Tibial nerve (tissue), 4 donors: ENCODE results near the gene SCN3A.

Source experiments
- CTCF ChIP-seq, 5 experiments: fragments of 200-600 bp in 3 of 5; fragments of 450-650 bp in 2 of 5; sonication (generic) in 3 of 5; IDR thresholded peaks; one replicate each; pipeline ENCODE4 v1.5.1; 2016 to 2019; ENCODE audit warnings: antibody characterized with exemption in 5 of 5, mild to moderate bottlenecking in 3 of 5, moderate library complexity in 2 of 5
- EP300 ChIP-seq, 2 donors: sonication (generic); formaldehyde crosslinking; IDR thresholded peaks; one replicate each; pipeline ENCODE4 v1.6.1; 2017; ENCODE audit warnings: antibody characterized with exemption in 2 of 2, mild to moderate bottlenecking in 1 of 2
- POLR2A ChIP-seq, 2 donors: fragments of 450-650 bp; IDR thresholded peaks; one replicate each; pipeline ENCODE4 v1.6.1; 2017; ENCODE audit warnings: antibody characterized with exemption in 2 of 2, mild to moderate bottlenecking in 2 of 2, moderate library complexity in 2 of 2

GRCh38 chr2:165239856-165240515, 36.1 kb upstream of the SCN3A start:
- no peak for TF ChIP-seq CTCF (IDR thresholded peaks at IDR 0.05)
- no peak for TF ChIP-seq POLR2A (IDR thresholded peaks at IDR 0.05)
- no peak for TF ChIP-seq EP300 (IDR thresholded peaks at IDR 0.05)
